PC-3 (cell line): ENCODE measurements around the gene SEPTIN8. TPM values are rescaled to one million over a fixed set of nuclear protein-coding genes. Genes with fewer than 3 reads are reported as not detected.

Source experiments
- ATAC-seq: fragments of 200-7000 bp; cut with Tn5 transposase; 2 replicates; pipeline ENCODE4 v1.9.1; 2020; ENCODE audit warnings: mild to moderate bottlenecking, moderate library complexity
- BruUV-seq: library from RNA; stranded (reverse); fragments of 400-500 nt; replicated peaks from 2 replicates; lab custom pipeline; 2021; lab: Mats Ljungman, UMichigan
- CTCF ChIA-PET: fragments of 300-600 bp; sonication (Branson Sonifier 250); formaldehyde crosslinking; loops from one replicate; lab custom pipeline; 2022; ENCODE audit warnings: antibody characterized with exemption; lab: Charles Lee
- POLR2A ChIA-PET: fragments of 300-600 bp; sonication (Branson Sonifier 250); formaldehyde crosslinking; loops from one replicate; lab custom pipeline; 2022; ENCODE audit warnings: antibody characterized with exemption; ENCODE audit not compliant: unreplicated experiment; lab: Charles Lee
- DNase-seq: peaks from one replicate; pipeline ENCODE4 v3.0.0-alpha.2; 2015
- H2AFZ ChIP-seq: fragments of 300-600 bp; sonication (generic); 2 replicates; pipeline ENCODE4 v1.6.0; 2016; ENCODE audit warnings: antibody characterized with exemption, low read length
- H3F3A ChIP-seq: fragments of 300-600 bp; sonication (generic); one replicate; pipeline ENCODE4 v1.6.0; 2017; ENCODE audit warnings: antibody characterized with exemption, low read length, control low read depth, mild to moderate bottlenecking; ENCODE audit not compliant: unreplicated experiment
- H3K27ac ChIP-seq: fragments of 300-600 bp; sonication (generic); 2 replicates; pipeline ENCODE4 v1.5.1; 2016; ENCODE audit warnings: mild to moderate bottlenecking, low read length
- H3K27me3 ChIP-seq: fragments of 300-600 bp; sonication (generic); 2 replicates; pipeline ENCODE4 v1.6.1; 2016; ENCODE audit warnings: low read length, mixed read lengths
- H3K36me3 ChIP-seq: fragments of 300-600 bp; sonication (generic); 2 replicates; pipeline ENCODE4 v1.6.1; 2016; ENCODE audit warnings: low read depth, mixed run types, low read length, mixed read lengths
- H3K4me1 ChIP-seq: fragments of 300-600 bp; sonication (generic); 2 replicates; pipeline ENCODE4 v1.5.1; 2016; ENCODE audit warnings: low read length; ENCODE audit not compliant: insufficient read depth
- H3K4me2 ChIP-seq: fragments of 300-600 bp; sonication (generic); 2 replicates; pipeline ENCODE4 v1.6.0; 2016; ENCODE audit warnings: low read length
- H3K4me3 ChIP-seq: fragments of 300-600 bp; sonication (generic); 2 replicates; pipeline ENCODE4 v1.5.1; 2016; ENCODE audit warnings: mild to moderate bottlenecking, low read length, mixed read lengths
- H3K79me2 ChIP-seq: fragments of 300-600 bp; sonication (generic); 2 replicates; pipeline ENCODE4 v1.6.1; 2017; ENCODE audit warnings: low read length, mixed read lengths
- H3K9ac ChIP-seq: fragments of 300-600 bp; sonication (generic); 2 replicates; pipeline ENCODE4 v1.6.0; 2016; ENCODE audit warnings: mild to moderate bottlenecking, low read length
- H3K9me2 ChIP-seq: fragments of 300-600 bp; sonication (generic); replicated peaks from 2 replicates; pipeline ENCODE4 v1.6.1; 2016; ENCODE audit warnings: mixed run types, low read length, mixed read lengths
- H3K9me3 ChIP-seq: fragments of 300-600 bp; sonication (generic); 2 replicates; pipeline ENCODE4 v1.6.1; 2016; ENCODE audit warnings: low read length, mixed read lengths
- H4K20me1 ChIP-seq: fragments of 300-600 bp; sonication (generic); 2 replicates; pipeline ENCODE4 v1.6.1; 2016; ENCODE audit warnings: low read length, mixed read lengths
- CTCF ChIP-seq: fragments of 300-600 bp; sonication (generic); conservative IDR thresholded peaks from 2 replicates; pipeline ENCODE4 v1.5.1; 2017; ENCODE audit warnings: antibody characterized with exemption, low read depth, mild to moderate bottlenecking, low read length
- EZH2 ChIP-seq: fragments of 300-600 bp; sonication (generic); IDR thresholded peaks from one replicate; pipeline ENCODE4 v1.6.1; 2017; ENCODE audit warnings: antibody characterized with exemption, mild to moderate bottlenecking, low read length; ENCODE audit not compliant: unreplicated experiment
- EZH2phosphoT487 ChIP-seq: fragments of 300-600 bp; sonication (generic); IDR thresholded peaks from 2 replicates; pipeline ENCODE4 v1.6.1; 2018; ENCODE audit warnings: mild to moderate bottlenecking, antibody characterized with exemption, low read length, borderline replicate concordance
- intact Hi-C: fragments of 100-400 bp; cut with micrococcal nuclease; formaldehyde crosslinking; loops from 2 replicates; pipeline ENCODE4 v1.9.0; 2023
- total RNA-seq: library from RNA; depleted of rRNA; stranded (reverse); fragments of >200 nt; gene quantifications from 2 replicates; pipeline ENCODE4 v1.2.3, GENCODE V29; 2014

Gene SEPTIN8
- total RNA-seq, 1 experiment from 2014 or later: 21.9 TPM

- H3K79me2 ChIP-seq: no peaks in the 10 kb centered on the region
- ATAC-seq (no peak), DNase-seq (no peak)
- no peaks in the 10 kb centered on the region for H3K36me3 ChIP-seq
- intact Hi-C loops: no loop called here
- POLR2A ChIA-PET: no interaction called here
- no peaks in the 10 kb centered on the region for H3F3A ChIP-seq
- no peaks in the 10 kb centered on the region for H4K20me1 ChIP-seq
- no peaks in the 10 kb centered on the region for H3K9me3 ChIP-seq
- no peak overlapping the region for H2AFZ ChIP-seq
- BruUV-seq: no TSS peak
- CTCF ChIA-PET: no interaction called here
- H3K4me2 ChIP-seq: no peak overlapping the region
- no peak overlapping the region for H3K9ac ChIP-seq
- no peak overlapping the region for H3K27ac ChIP-seq
- TF ChIP-seq EZH2phosphoT487: no peak
- no peak for TF ChIP-seq CTCF
- no peak for TF ChIP-seq EZH2
- H3K27me3 ChIP-seq: no peaks in the 10 kb centered on the region
- H3K4me1 ChIP-seq: no peaks in the 10 kb centered on the region
- no peaks in the 10 kb centered on the region for H3K9me2 ChIP-seq
- no peak overlapping the region for H3K4me3 ChIP-seq
These were observed 32.4 kb downstream of the SEPTIN8 start for GRCh38 chr5:132744659-132745058.

GRCh38 chr5:132742626-132743025 is 34.4 kb downstream of the SEPTIN8 start:
- Histone ChIP-seq H2AFZ (no peak overlapping the region), H3K4me3 (no peak overlapping the region), H3F3A (no peaks in the 10 kb centered on the region), H3K4me1 (peaks cover 3% of the 10 kb centered on the region; the same call in 1 of the 2 replicates), H3K36me3 (no peaks in the 10 kb centered on the region), H3K9me2 (no peaks in the 10 kb centered on the region), H3K9me3 (no peaks in the 10 kb centered on the region), H3K27ac (no peak overlapping the region), H4K20me1 (no peaks in the 10 kb centered on the region), H3K27me3 (no peaks in the 10 kb centered on the region), H3K4me2 (no peak overlapping the region), H3K79me2 (no peaks in the 10 kb centered on the region), H3K9ac (no peak overlapping the region)
- ATAC-seq: no peak
- TF ChIP-seq EZH2phosphoT487 (no peak), EZH2 (no peak), CTCF (no peak)
- ChIA-PET CTCF (no interaction called here), POLR2A (no interaction called here)
- no TSS peak for BruUV-seq
- intact Hi-C loops: no loop called here
- DNase-seq: no peak

- H3K9me2 ChIP-seq: no peaks in the 10 kb centered on the region
- DNase-seq (no peak), ATAC-seq (no peak)
- H3F3A ChIP-seq: no peaks in the 10 kb centered on the region
- no peak overlapping the region for H3K4me2 ChIP-seq
- no peak overlapping the region for H3K9ac ChIP-seq
- ChIA-PET POLR2A (no interaction called here), CTCF (no interaction called here)
- no peak overlapping the region for H3K4me3 ChIP-seq
- no peak for TF ChIP-seq EZH2
- TF ChIP-seq EZH2phosphoT487: no peak
- no peak for TF ChIP-seq CTCF
- H4K20me1 ChIP-seq: no peaks in the 10 kb centered on the region
- no peak overlapping the region for H2AFZ ChIP-seq
- intact Hi-C loops: no loop called here
- H3K79me2 ChIP-seq: peaks cover under 1% of the 10 kb centered on the region; the same call in 1 of the 2 replicates
- H3K36me3 ChIP-seq: no peaks in the 10 kb centered on the region
- peaks cover 4% of the 10 kb centered on the region; the same call in 1 of the 2 replicates for H3K4me1 ChIP-seq
- H3K27me3 ChIP-seq: no peaks in the 10 kb centered on the region
- no peaks in the 10 kb centered on the region for H3K9me3 ChIP-seq
- H3K27ac ChIP-seq: no peak overlapping the region
- BruUV-seq: no TSS peak
These were observed 34.9 kb downstream of the SEPTIN8 start for GRCh38 chr5:132742158-132742557.
